GM12801 (cell line): ENCODE measurements around the gene BICC1.

Experiments
- TF ChIP-seq, protein P1 (sequence below): IDR thresholded peaks from one replicate; pipeline ENCODE4 v1.5.1; 2011; ENCODE audit warnings: control low read depth; ENCODE audit not compliant: insufficient read length; ENCODE audit errors: extremely low read depth

Gene BICC1

DNA sequence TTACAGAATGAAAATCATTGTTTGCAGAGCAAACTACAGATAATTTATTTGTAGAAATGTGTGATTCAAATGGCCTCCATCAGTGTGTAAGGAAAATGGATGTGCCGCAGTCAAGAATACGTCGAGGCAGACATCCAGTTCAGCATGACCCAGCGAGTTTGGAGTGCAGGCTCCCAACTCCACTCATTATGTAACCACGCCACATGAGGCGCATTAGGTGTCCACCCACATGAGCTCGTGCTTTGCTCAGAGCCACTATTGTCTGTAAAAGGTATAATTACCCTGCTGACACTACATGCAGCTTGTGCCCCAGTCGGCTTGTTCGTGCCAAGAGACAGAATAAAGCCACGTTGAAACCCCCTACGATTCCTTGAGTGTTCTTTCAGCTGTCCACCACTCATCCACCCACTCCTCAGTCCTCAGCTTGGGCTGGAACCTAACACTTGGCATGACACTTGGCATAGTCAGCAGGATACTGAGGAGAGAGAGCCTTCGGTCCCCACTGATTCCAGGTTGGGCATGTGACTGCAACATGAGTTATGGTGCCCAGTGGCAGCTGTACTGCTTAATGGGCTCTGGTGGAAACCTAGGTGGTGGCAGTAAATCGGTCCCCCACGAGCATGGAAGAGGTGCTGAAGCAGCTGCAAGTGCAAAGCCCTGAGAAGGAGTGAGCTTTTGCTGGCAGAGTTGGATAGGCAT lies 102.7 kb downstream of the BICC1 start:
- TF ChIP-seq, protein P1, sequence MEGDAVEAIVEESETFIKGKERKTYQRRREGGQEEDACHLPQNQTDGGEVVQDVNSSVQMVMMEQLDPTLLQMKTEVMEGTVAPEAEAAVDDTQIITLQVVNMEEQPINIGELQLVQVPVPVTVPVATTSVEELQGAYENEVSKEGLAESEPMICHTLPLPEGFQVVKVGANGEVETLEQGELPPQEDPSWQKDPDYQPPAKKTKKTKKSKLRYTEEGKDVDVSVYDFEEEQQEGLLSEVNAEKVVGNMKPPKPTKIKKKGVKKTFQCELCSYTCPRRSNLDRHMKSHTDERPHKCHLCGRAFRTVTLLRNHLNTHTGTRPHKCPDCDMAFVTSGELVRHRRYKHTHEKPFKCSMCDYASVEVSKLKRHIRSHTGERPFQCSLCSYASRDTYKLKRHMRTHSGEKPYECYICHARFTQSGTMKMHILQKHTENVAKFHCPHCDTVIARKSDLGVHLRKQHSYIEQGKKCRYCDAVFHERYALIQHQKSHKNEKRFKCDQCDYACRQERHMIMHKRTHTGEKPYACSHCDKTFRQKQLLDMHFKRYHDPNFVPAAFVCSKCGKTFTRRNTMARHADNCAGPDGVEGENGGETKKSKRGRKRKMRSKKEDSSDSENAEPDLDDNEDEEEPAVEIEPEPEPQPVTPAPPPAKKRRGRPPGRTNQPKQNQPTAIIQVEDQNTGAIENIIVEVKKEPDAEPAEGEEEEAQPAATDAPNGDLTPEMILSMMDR = no peak

GRCh38 chr10:58618158-58618676 lies 105.5 kb downstream of the BICC1 start:
- TF ChIP-seq, protein P1 = no peak

GRCh38 chr10:58621379-58622077 lies 108.9 kb downstream of the BICC1 start:
- TF ChIP-seq, protein P1 = no peak

DNA sequence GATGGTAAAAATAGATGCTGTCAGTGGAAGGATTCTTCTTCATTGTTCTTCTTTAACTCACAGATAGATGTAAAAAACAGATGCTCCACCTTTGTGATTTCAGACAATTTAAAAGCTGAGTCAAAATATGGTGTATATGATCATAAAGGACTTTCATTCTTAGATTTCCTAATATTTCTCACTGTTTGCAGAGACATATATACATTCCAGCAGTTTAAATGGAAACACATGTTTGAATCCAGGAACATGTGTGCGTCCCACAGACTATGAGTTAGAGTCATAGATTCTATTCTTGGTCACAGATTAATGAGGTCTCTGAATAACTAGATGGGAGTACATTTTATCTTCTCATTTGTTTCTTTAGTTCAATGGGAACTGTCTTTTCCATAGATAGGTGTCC lies 109.6 kb downstream of the BICC1 start:
- TF ChIP-seq, protein P1 = no peak

- TF ChIP-seq, protein P1 = no peak
Measured at GRCh38 chr10:58625070-58625469, 112.4 kb downstream of the BICC1 start.

GRCh38 chr10:58627392-58627791 lies 114.7 kb downstream of the BICC1 start:
- TF ChIP-seq, protein P1 = no peak

- TF ChIP-seq, protein P1 = no peak
Measured at GRCh38 chr10:58631715-58632114, 119.0 kb downstream of the BICC1 start.
